GM23338 (cell line): Measurements from ENCODE around the gene KLHL5. TPM values are rescaled to one million over a fixed set of nuclear protein-coding genes. Genes with fewer than 3 reads are reported as not detected.

Experiments
- ATAC-seq: fragments of 200-7000 bp; cut with Tn5 transposase; 3 replicates; pipeline ENCODE4 v1.9.1; 2020
- DNase-seq: peaks from one replicate; pipeline ENCODE4 v3.0.0-alpha.2; 2015; ENCODE audit warnings: low spot score
- H2AFZ ChIP-seq: fragments of 200-600 bp; sonication (generic); 2 replicates; pipeline ENCODE4 v1.8.0; 2016; ENCODE audit warnings: antibody characterized with exemption, mild to moderate bottlenecking, moderate library complexity
- H3F3A ChIP-seq: fragments of 200-600 bp; sonication (generic); replicated peaks from 2 replicates; pipeline ENCODE4 v1.8.0; 2017; ENCODE audit warnings: antibody characterized with exemption, mixed run types, low read depth
- H3K27ac ChIP-seq: fragments of 200-600 bp; sonication (generic); 2 replicates; pipeline ENCODE4 v1.6.1; 2016; ENCODE audit warnings: low read depth
- H3K27me3 ChIP-seq: fragments of 200-600 bp; sonication (generic); 2 replicates; pipeline ENCODE4 v1.8.0; 2016; ENCODE audit warnings: mild to moderate bottlenecking, mixed run types, moderate library complexity; ENCODE audit not compliant: insufficient read depth
- H3K36me3 ChIP-seq: fragments of 200-600 bp; sonication (generic); 2 replicates; pipeline ENCODE4 v1.8.0; 2016; ENCODE audit warnings: mild to moderate bottlenecking; ENCODE audit not compliant: insufficient read depth
- H3K4me1 ChIP-seq: fragments of 200-600 bp; sonication (generic); 2 replicates; pipeline ENCODE4 v1.8.0; 2016; ENCODE audit warnings: mild to moderate bottlenecking, moderate library complexity; ENCODE audit not compliant: insufficient read depth
- H3K4me2 ChIP-seq: fragments of 200-600 bp; sonication (generic); 2 replicates; pipeline ENCODE4 v1.7.1; 2017; ENCODE audit warnings: mixed run types
- H3K4me3 ChIP-seq: fragments of 200-600 bp; sonication (generic); 2 replicates; pipeline ENCODE4 v1.6.1; 2016; ENCODE audit warnings: mixed run types
- H3K79me2 ChIP-seq: fragments of 200-600 bp; sonication (generic); replicated peaks from 2 replicates; pipeline ENCODE4 v1.8.0; 2017; ENCODE audit warnings: mild to moderate bottlenecking; ENCODE audit not compliant: insufficient read depth
- H3K9me2 ChIP-seq: fragments of 200-600 bp; sonication (generic); 2 replicates; pipeline ENCODE4 v1.8.0; 2017; ENCODE audit not compliant: insufficient read depth
- H4K20me1 ChIP-seq: fragments of 200-600 bp; sonication (generic); replicated peaks from 2 replicates; pipeline ENCODE4 v1.8.0; 2017; ENCODE audit warnings: mild to moderate bottlenecking; ENCODE audit not compliant: insufficient read depth
- H3K27ac Mint-ChIP-seq: 2 replicates; pipeline ENCODE4 v1.8.0; 2020; ENCODE audit warnings: inconsistent platforms, mild to moderate bottlenecking, moderate library complexity, mixed read lengths
- H3K27me3 Mint-ChIP-seq: 3 replicates; pipeline ENCODE4 v1.8.0; 2022; ENCODE audit warnings: low read depth, mild to moderate bottlenecking, moderate library complexity, mixed read lengths, inconsistent platforms; ENCODE audit not compliant: insufficient read depth, poor library complexity
- H3K36me3 Mint-ChIP-seq: 3 replicates; pipeline ENCODE4 v1.8.0; 2021; ENCODE audit warnings: low read depth, mild to moderate bottlenecking, inconsistent platforms, moderate library complexity, mixed read lengths
- H3K4me1 Mint-ChIP-seq: 3 replicates; pipeline ENCODE4 v1.8.0; 2020; ENCODE audit warnings: mild to moderate bottlenecking, inconsistent platforms, mixed read lengths
- H3K4me3 Mint-ChIP-seq: 3 replicates; pipeline ENCODE4 v1.8.0; 2021; ENCODE audit warnings: moderate library complexity, mild to moderate bottlenecking, inconsistent platforms, mixed read lengths
- H3K9me3 Mint-ChIP-seq: 3 replicates; pipeline ENCODE4 v1.8.0; 2020; ENCODE audit warnings: moderate library complexity, mild to moderate bottlenecking, inconsistent platforms, mixed read lengths
- EZH2 ChIP-seq: fragments of 200-600 bp; sonication (generic); IDR thresholded peaks from one replicate; pipeline ENCODE4 v1.8.0; 2017; ENCODE audit warnings: antibody characterized with exemption, mild to moderate bottlenecking, low read depth; ENCODE audit not compliant: unreplicated experiment
- EZH2phosphoT487 ChIP-seq: fragments of 200-600 bp; sonication (generic); IDR thresholded peaks from one replicate; pipeline ENCODE4 v1.8.1; 2018; ENCODE audit warnings: antibody characterized with exemption; ENCODE audit not compliant: unreplicated experiment
- NANOG ChIP-seq: IDR thresholded peaks from 2 replicates; pipeline ENCODE4 v1.6.1; 2016; ENCODE audit warnings: antibody characterized with exemption, borderline replicate concordance
- STAT1 ChIP-seq: IDR thresholded peaks from one replicate; pipeline ENCODE4 v1.6.1; 2016; ENCODE audit warnings: antibody characterized with exemption; ENCODE audit not compliant: unreplicated experiment
- polyA plus RNA-seq: library from polyadenylated mRNA; unstranded; fragments of >200 nt; fragmentation: Nextera tagmentation; extraction: Ambion mirVana; gene quantifications from 2 replicates; pipeline ENCODE4 v1.2.1, GENCODE V29; 2016
- total RNA-seq: library from RNA; depleted of rRNA; stranded (reverse); fragments of >200 nt; shearing (Covaris generic); gene quantifications from 2 replicates; pipeline ENCODE4 v1.2.3, GENCODE V29; 2014
- TF ChIP-seq, protein P1 (sequence below): IDR thresholded peaks from one replicate; pipeline ENCODE4 v1.6.1; 2018; ENCODE audit warnings: antibody characterized with exemption; ENCODE audit not compliant: unreplicated experiment
- TF ChIP-seq, protein P2 (sequence below): IDR thresholded peaks from 2 replicates; pipeline ENCODE4 v1.6.1; 2016; ENCODE audit warnings: antibody characterized with exemption
- TF ChIP-seq, protein P3 (sequence below), 2 experiments: fragments of 200-600 bp in 1 of 2; sonication (generic) in 1 of 2; conservative IDR thresholded peaks; 2 replicates each; pipeline versions ENCODE4 v1.5.1 to v1.6.1; 2016 to 2017; ENCODE audit warnings: antibody characterized with exemption in 2 of 2, low read depth in 2 of 2, mild to moderate bottlenecking in 2 of 2, moderate library complexity in 1 of 2
- TF ChIP-seq, protein P4 (sequence below): fragments of 250-450 bp; sonication (Bioruptor Pico); IDR thresholded peaks from 2 replicates; pipeline ENCODE4 v1.5.0; 2020; ENCODE audit warnings: mild to moderate bottlenecking, moderate library complexity

The KLHL5 gene
- total and polyA plus RNA-seq, 2 experiments from 2014 or later = 9.4 to 24.5 TPM

DNA sequence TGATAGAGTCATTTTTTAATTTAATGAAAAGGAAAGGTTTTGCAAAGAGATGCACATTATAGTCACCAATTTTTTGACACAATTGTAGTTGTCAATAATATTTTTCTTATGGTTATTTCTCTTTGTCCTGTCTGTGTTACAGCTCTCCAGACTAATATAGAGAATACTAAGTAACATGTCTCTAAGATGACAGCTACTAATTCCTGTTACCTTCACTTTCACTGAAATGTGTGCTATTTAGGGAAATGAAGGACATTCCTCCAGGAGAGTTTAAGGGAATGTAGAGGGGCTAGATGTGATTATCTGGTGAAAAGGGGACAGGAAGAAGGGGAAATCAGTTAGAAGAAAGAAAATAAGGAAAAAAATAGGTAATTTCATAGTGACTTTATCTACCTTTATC, 1.4 kb downstream of the KLHL5 start:
- H3K9me2 ChIP-seq = no peaks in the 10 kb centered on the region
- H3K4me3 ChIP-seq = no peak overlapping the region
- H3K9me3 Mint-ChIP-seq = no peaks in the 10 kb centered on the region
- no peaks in the 10 kb centered on the region for H3K27me3 ChIP-seq
- DNase-seq (peak; percentile 29), ATAC-seq (no peak)
- no peak overlapping the region for H3K27ac Mint-ChIP-seq
- no peaks in the 10 kb centered on the region for H3K36me3 Mint-ChIP-seq
- no peak overlapping the region for H2AFZ ChIP-seq
- no peaks in the 10 kb centered on the region for H3F3A ChIP-seq
- no peaks in the 10 kb centered on the region for H3K36me3 ChIP-seq
- H3K79me2 ChIP-seq = peaks cover 6% of the 10 kb centered on the region; the same call in 1 of the 2 replicates
- no peak overlapping the region for H3K4me2 ChIP-seq
- peaks cover 35% of the 10 kb centered on the region for H3K4me1 Mint-ChIP-seq
- no peak overlapping the region for H3K27ac ChIP-seq
- TF ChIP-seq STAT1 (no peak), EZH2phosphoT487 (no peak)
- TF ChIP-seq, protein P1, sequence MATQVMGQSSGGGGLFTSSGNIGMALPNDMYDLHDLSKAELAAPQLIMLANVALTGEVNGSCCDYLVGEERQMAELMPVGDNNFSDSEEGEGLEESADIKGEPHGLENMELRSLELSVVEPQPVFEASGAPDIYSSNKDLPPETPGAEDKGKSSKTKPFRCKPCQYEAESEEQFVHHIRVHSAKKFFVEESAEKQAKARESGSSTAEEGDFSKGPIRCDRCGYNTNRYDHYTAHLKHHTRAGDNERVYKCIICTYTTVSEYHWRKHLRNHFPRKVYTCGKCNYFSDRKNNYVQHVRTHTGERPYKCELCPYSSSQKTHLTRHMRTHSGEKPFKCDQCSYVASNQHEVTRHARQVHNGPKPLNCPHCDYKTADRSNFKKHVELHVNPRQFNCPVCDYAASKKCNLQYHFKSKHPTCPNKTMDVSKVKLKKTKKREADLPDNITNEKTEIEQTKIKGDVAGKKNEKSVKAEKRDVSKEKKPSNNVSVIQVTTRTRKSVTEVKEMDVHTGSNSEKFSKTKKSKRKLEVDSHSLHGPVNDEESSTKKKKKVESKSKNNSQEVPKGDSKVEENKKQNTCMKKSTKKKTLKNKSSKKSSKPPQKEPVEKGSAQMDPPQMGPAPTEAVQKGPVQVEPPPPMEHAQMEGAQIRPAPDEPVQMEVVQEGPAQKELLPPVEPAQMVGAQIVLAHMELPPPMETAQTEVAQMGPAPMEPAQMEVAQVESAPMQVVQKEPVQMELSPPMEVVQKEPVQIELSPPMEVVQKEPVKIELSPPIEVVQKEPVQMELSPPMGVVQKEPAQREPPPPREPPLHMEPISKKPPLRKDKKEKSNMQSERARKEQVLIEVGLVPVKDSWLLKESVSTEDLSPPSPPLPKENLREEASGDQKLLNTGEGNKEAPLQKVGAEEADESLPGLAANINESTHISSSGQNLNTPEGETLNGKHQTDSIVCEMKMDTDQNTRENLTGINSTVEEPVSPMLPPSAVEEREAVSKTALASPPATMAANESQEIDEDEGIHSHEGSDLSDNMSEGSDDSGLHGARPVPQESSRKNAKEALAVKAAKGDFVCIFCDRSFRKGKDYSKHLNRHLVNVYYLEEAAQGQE = no peak
- H3K4me1 ChIP-seq = peaks cover 25% of the 10 kb centered on the region
- H4K20me1 ChIP-seq = no peaks in the 10 kb centered on the region
- H3K27me3 Mint-ChIP-seq = peaks cover 2% of the 10 kb centered on the region
- H3K4me3 Mint-ChIP-seq = no peak overlapping the region; the same call in 2 of the 3 replicates

DNA sequence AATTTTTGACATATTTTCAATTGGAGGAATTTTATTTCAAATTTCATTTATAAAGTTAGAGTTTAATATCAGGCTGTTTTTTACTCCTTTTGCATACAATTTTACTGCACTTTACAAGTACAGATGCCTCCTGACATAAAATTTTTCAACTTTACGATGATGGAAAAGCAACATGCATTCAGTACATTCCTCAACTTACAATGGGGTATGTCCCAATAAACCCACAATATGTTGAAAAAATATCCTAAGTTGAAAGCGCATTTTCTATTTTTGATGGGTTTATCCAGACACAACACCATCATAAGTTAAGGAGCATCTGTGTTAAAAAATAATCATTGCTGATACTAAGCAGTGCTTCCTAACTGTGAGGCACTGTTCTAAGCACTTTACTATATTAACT, 4.3 kb downstream of the KLHL5 start:
- no peak for DNase-seq
- no peaks in the 10 kb centered on the region for H3K36me3 ChIP-seq
- H3K79me2 ChIP-seq = peaks cover 6% of the 10 kb centered on the region; the same call in 1 of the 2 replicates
- Mint-ChIP-seq H3K4me1 (peaks cover 29% of the 10 kb centered on the region), H3K4me3 (no peak overlapping the region), H3K9me3 (no peaks in the 10 kb centered on the region), H3K36me3 (no peaks in the 10 kb centered on the region), H3K27ac (no peak overlapping the region), H3K27me3 (peaks cover 2% of the 10 kb centered on the region)
- H3K4me3 ChIP-seq = no peak overlapping the region
- H3F3A ChIP-seq = no peaks in the 10 kb centered on the region
- H3K27ac ChIP-seq = no peak overlapping the region
- H4K20me1 ChIP-seq = 0 out of 2 replicates have a peak, but pooled peaks cover 2% of the 10 kb centered on the region
- H3K9me2 ChIP-seq = no peaks in the 10 kb centered on the region
- H3K4me1 ChIP-seq = peaks cover 23% of the 10 kb centered on the region
- TF ChIP-seq, protein P2, sequence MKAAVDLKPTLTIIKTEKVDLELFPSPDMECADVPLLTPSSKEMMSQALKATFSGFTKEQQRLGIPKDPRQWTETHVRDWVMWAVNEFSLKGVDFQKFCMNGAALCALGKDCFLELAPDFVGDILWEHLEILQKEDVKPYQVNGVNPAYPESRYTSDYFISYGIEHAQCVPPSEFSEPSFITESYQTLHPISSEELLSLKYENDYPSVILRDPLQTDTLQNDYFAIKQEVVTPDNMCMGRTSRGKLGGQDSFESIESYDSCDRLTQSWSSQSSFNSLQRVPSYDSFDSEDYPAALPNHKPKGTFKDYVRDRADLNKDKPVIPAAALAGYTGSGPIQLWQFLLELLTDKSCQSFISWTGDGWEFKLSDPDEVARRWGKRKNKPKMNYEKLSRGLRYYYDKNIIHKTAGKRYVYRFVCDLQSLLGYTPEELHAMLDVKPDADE = no peak
- TF ChIP-seq NANOG (no peak), EZH2 (no peak), EZH2phosphoT487 (no peak)
- TF ChIP-seq, protein P3, sequence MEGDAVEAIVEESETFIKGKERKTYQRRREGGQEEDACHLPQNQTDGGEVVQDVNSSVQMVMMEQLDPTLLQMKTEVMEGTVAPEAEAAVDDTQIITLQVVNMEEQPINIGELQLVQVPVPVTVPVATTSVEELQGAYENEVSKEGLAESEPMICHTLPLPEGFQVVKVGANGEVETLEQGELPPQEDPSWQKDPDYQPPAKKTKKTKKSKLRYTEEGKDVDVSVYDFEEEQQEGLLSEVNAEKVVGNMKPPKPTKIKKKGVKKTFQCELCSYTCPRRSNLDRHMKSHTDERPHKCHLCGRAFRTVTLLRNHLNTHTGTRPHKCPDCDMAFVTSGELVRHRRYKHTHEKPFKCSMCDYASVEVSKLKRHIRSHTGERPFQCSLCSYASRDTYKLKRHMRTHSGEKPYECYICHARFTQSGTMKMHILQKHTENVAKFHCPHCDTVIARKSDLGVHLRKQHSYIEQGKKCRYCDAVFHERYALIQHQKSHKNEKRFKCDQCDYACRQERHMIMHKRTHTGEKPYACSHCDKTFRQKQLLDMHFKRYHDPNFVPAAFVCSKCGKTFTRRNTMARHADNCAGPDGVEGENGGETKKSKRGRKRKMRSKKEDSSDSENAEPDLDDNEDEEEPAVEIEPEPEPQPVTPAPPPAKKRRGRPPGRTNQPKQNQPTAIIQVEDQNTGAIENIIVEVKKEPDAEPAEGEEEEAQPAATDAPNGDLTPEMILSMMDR (conservative IDR thresholded peaks at IDR 0.05; ENCODE audit: low read depth in 2 of 2) = no peak
- TF ChIP-seq, protein P4, sequence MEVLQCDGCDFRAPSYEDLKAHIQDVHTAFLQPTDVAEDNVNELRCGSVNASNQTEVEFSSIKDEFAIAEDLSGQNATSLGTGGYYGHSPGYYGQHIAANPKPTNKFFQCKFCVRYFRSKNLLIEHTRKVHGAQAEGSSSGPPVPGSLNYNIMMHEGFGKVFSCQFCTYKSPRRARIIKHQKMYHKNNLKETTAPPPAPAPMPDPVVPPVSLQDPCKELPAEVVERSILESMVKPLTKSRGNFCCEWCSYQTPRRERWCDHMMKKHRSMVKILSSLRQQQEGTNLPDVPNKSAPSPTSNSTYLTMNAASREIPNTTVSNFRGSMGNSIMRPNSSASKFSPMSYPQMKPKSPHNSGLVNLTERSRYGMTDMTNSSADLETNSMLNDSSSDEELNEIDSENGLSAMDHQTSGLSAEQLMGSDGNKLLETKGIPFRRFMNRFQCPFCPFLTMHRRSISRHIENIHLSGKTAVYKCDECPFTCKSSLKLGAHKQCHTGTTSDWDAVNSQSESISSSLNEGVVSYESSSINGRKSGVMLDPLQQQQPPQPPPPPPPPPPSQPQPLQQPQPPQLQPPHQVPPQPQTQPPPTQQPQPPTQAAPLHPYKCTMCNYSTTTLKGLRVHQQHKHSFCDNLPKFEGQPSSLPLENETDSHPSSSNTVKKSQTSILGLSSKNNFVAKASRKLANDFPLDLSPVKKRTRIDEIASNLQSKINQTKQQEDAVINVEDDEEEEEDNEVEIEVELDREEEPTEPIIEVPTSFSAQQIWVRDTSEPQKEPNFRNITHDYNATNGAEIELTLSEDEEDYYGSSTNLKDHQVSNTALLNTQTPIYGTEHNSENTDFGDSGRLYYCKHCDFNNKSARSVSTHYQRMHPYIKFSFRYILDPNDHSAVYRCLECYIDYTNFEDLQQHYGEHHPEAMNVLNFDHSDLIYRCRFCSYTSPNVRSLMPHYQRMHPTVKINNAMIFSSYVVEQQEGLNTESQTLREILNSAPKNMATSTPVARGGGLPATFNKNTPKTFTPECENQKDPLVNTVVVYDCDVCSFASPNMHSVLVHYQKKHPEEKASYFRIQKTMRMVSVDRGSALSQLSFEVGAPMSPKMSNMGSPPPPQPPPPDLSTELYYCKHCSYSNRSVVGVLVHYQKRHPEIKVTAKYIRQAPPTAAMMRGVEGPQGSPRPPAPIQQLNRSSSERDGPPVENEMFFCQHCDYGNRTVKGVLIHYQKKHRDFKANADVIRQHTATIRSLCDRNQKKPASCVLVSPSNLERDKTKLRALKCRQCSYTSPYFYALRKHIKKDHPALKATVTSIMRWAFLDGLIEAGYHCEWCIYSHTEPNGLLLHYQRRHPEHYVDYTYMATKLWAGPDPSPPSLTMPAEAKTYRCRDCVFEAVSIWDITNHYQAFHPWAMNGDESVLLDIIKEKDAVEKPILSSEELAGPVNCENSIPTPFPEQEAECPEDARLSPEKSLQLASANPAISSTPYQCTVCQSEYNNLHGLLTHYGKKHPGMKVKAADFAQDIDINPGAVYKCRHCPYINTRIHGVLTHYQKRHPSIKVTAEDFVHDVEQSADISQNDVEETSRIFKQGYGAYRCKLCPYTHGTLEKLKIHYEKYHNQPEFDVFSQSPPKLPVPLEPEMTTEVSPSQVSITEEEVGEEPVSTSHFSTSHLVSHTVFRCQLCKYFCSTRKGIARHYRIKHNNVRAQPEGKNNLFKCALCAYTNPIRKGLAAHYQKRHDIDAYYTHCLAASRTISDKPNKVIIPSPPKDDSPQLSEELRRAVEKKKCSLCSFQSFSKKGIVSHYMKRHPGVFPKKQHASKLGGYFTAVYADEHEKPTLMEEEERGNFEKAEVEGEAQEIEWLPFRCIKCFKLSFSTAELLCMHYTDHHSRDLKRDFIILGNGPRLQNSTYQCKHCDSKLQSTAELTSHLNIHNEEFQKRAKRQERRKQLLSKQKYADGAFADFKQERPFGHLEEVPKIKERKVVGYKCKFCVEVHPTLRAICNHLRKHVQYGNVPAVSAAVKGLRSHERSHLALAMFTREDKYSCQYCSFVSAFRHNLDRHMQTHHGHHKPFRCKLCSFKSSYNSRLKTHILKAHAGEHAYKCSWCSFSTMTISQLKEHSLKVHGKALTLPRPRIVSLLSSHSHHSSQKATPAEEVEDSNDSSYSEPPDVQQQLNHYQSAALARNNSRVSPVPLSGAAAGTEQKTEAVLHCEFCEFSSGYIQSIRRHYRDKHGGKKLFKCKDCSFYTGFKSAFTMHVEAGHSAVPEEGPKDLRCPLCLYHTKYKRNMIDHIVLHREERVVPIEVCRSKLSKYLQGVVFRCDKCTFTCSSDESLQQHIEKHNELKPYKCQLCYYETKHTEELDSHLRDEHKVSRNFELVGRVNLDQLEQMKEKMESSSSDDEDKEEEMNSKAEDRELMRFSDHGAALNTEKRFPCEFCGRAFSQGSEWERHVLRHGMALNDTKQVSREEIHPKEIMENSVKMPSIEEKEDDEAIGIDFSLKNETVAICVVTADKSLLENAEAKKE (CRISPR knock-in tag) = no peak
- ATAC-seq = no peak
- no peak overlapping the region for H2AFZ ChIP-seq
- H3K27me3 ChIP-seq = no peaks in the 10 kb centered on the region
- H3K4me2 ChIP-seq = no peak overlapping the region
